GM23338 (cell line): ENCODE results near the gene MYF5. TPM values are rescaled to one million over a fixed set of nuclear protein-coding genes. Genes with fewer than 3 reads are reported as not detected.

Experiments used
- ATAC-seq: fragments of 200-7000 bp; cut with Tn5 transposase; 3 replicates; pipeline ENCODE4 v1.9.1; 2020
- DNase-seq: peaks from one replicate; pipeline ENCODE4 v3.0.0-alpha.2; 2015; ENCODE audit warnings: low spot score
- H2AFZ ChIP-seq: fragments of 200-600 bp; sonication (generic); 2 replicates; pipeline ENCODE4 v1.8.0; 2016; ENCODE audit warnings: antibody characterized with exemption, mild to moderate bottlenecking, moderate library complexity
- H3F3A ChIP-seq: fragments of 200-600 bp; sonication (generic); replicated peaks from 2 replicates; pipeline ENCODE4 v1.8.0; 2017; ENCODE audit warnings: antibody characterized with exemption, mixed run types, low read depth
- H3K27ac ChIP-seq: fragments of 200-600 bp; sonication (generic); 2 replicates; pipeline ENCODE4 v1.6.1; 2016; ENCODE audit warnings: low read depth
- H3K27me3 ChIP-seq: fragments of 200-600 bp; sonication (generic); 2 replicates; pipeline ENCODE4 v1.8.0; 2016; ENCODE audit warnings: mild to moderate bottlenecking, mixed run types, moderate library complexity; ENCODE audit not compliant: insufficient read depth
- H3K36me3 ChIP-seq: fragments of 200-600 bp; sonication (generic); 2 replicates; pipeline ENCODE4 v1.8.0; 2016; ENCODE audit warnings: mild to moderate bottlenecking; ENCODE audit not compliant: insufficient read depth
- H3K4me1 ChIP-seq: fragments of 200-600 bp; sonication (generic); 2 replicates; pipeline ENCODE4 v1.8.0; 2016; ENCODE audit warnings: mild to moderate bottlenecking, moderate library complexity; ENCODE audit not compliant: insufficient read depth
- H3K4me2 ChIP-seq: fragments of 200-600 bp; sonication (generic); 2 replicates; pipeline ENCODE4 v1.7.1; 2017; ENCODE audit warnings: mixed run types
- H3K4me3 ChIP-seq: fragments of 200-600 bp; sonication (generic); 2 replicates; pipeline ENCODE4 v1.6.1; 2016; ENCODE audit warnings: mixed run types
- H3K79me2 ChIP-seq: fragments of 200-600 bp; sonication (generic); replicated peaks from 2 replicates; pipeline ENCODE4 v1.8.0; 2017; ENCODE audit warnings: mild to moderate bottlenecking; ENCODE audit not compliant: insufficient read depth
- H3K9me2 ChIP-seq: fragments of 200-600 bp; sonication (generic); 2 replicates; pipeline ENCODE4 v1.8.0; 2017; ENCODE audit not compliant: insufficient read depth
- H4K20me1 ChIP-seq: fragments of 200-600 bp; sonication (generic); replicated peaks from 2 replicates; pipeline ENCODE4 v1.8.0; 2017; ENCODE audit warnings: mild to moderate bottlenecking; ENCODE audit not compliant: insufficient read depth
- H3K27ac Mint-ChIP-seq: 2 replicates; pipeline ENCODE4 v1.8.0; 2020; ENCODE audit warnings: inconsistent platforms, mild to moderate bottlenecking, moderate library complexity, mixed read lengths
- H3K27me3 Mint-ChIP-seq: 3 replicates; pipeline ENCODE4 v1.8.0; 2022; ENCODE audit warnings: low read depth, mild to moderate bottlenecking, moderate library complexity, mixed read lengths, inconsistent platforms; ENCODE audit not compliant: insufficient read depth, poor library complexity
- H3K36me3 Mint-ChIP-seq: 3 replicates; pipeline ENCODE4 v1.8.0; 2021; ENCODE audit warnings: low read depth, mild to moderate bottlenecking, inconsistent platforms, moderate library complexity, mixed read lengths
- H3K4me1 Mint-ChIP-seq: 3 replicates; pipeline ENCODE4 v1.8.0; 2020; ENCODE audit warnings: mild to moderate bottlenecking, inconsistent platforms, mixed read lengths
- H3K4me3 Mint-ChIP-seq: 3 replicates; pipeline ENCODE4 v1.8.0; 2021; ENCODE audit warnings: moderate library complexity, mild to moderate bottlenecking, inconsistent platforms, mixed read lengths
- H3K9me3 Mint-ChIP-seq: 3 replicates; pipeline ENCODE4 v1.8.0; 2020; ENCODE audit warnings: moderate library complexity, mild to moderate bottlenecking, inconsistent platforms, mixed read lengths
- CREB1 ChIP-seq: fragments of 250-450 bp; sonication (Bioruptor Pico); IDR thresholded peaks from 2 replicates; pipeline ENCODE4 v1.5.0; 2020; ENCODE audit warnings: low read depth, mild to moderate bottlenecking, moderate library complexity
- CTCF ChIP-seq, 2 experiments: fragments of 200-600 bp in 1 of 2; sonication (generic) in 1 of 2; conservative IDR thresholded peaks; 2 replicates each; pipeline versions ENCODE4 v1.5.1 to v1.6.1; 2016 to 2017; ENCODE audit warnings: antibody characterized with exemption in 2 of 2, low read depth in 2 of 2, mild to moderate bottlenecking in 2 of 2, moderate library complexity in 1 of 2
- ETS1 ChIP-seq: IDR thresholded peaks from 2 replicates; pipeline ENCODE4 v1.6.1; 2016; ENCODE audit warnings: antibody characterized with exemption
- EZH2 ChIP-seq: fragments of 200-600 bp; sonication (generic); IDR thresholded peaks from one replicate; pipeline ENCODE4 v1.8.0; 2017; ENCODE audit warnings: antibody characterized with exemption, mild to moderate bottlenecking, low read depth; ENCODE audit not compliant: unreplicated experiment
- EZH2phosphoT487 ChIP-seq: fragments of 200-600 bp; sonication (generic); IDR thresholded peaks from one replicate; pipeline ENCODE4 v1.8.1; 2018; ENCODE audit warnings: antibody characterized with exemption; ENCODE audit not compliant: unreplicated experiment
- JUNB ChIP-seq: IDR thresholded peaks from one replicate; pipeline ENCODE4 v1.6.1; 2016; ENCODE audit warnings: antibody characterized with exemption; ENCODE audit not compliant: unreplicated experiment
- NANOG ChIP-seq: IDR thresholded peaks from 2 replicates; pipeline ENCODE4 v1.6.1; 2016; ENCODE audit warnings: antibody characterized with exemption, borderline replicate concordance
- POLR2AphosphoS5 ChIP-seq: IDR thresholded peaks from 2 replicates; pipeline ENCODE4 v1.6.1; 2016; ENCODE audit warnings: antibody characterized with exemption, low read depth
- REST ChIP-seq: IDR thresholded peaks from one replicate; pipeline ENCODE4 v1.6.1; 2018; ENCODE audit warnings: antibody characterized with exemption; ENCODE audit not compliant: unreplicated experiment
- STAT1 ChIP-seq: IDR thresholded peaks from one replicate; pipeline ENCODE4 v1.6.1; 2016; ENCODE audit warnings: antibody characterized with exemption; ENCODE audit not compliant: unreplicated experiment
- ZNF114 ChIP-seq: fragments of 250-450 bp; sonication (Bioruptor Pico); IDR thresholded peaks from 2 replicates; pipeline ENCODE4 v1.5.0; 2020; ENCODE audit warnings: mild to moderate bottlenecking, moderate library complexity
- ZNF331 ChIP-seq: fragments of 250-450 bp; sonication (Bioruptor Pico); IDR thresholded peaks from 2 replicates; pipeline ENCODE4 v1.5.0; 2020; ENCODE audit warnings: low read depth, mild to moderate bottlenecking, moderate library complexity
- ZNF462 ChIP-seq: fragments of 250-450 bp; sonication (Bioruptor Pico); IDR thresholded peaks from 2 replicates; pipeline ENCODE4 v1.5.0; 2020; ENCODE audit warnings: mild to moderate bottlenecking, moderate library complexity
- polyA plus RNA-seq: library from polyadenylated mRNA; unstranded; fragments of >200 nt; fragmentation: Nextera tagmentation; extraction: Ambion mirVana; gene quantifications from 2 replicates; pipeline ENCODE4 v1.2.1, GENCODE V29; 2016
- total RNA-seq: library from RNA; depleted of rRNA; stranded (reverse); fragments of >200 nt; shearing (Covaris generic); gene quantifications from 2 replicates; pipeline ENCODE4 v1.2.3, GENCODE V29; 2014

MYF5 gene
- total and polyA plus RNA-seq, 2 experiments from 2014 or later, result not detected

GRCh38 chr12:80700327-80700726 lies 16.4 kb upstream of the MYF5 start:
- TF ChIP-seq EZH2 (no peak), ZNF114 (CRISPR knock-in tag) (no peak), REST (no peak), EZH2phosphoT487 (no peak), STAT1 (no peak), ZNF331 (CRISPR knock-in tag) (no peak), ZNF462 (CRISPR knock-in tag) (no peak), JUNB (no peak), CREB1 (CRISPR knock-in tag) (no peak), ETS1 (no peak), CTCF (conservative IDR thresholded peaks at IDR 0.05; ENCODE audit: low read depth in 2 of 2) (no peak), POLR2AphosphoS5 (no peak), NANOG (no peak)
- peaks cover 35% of the 10 kb centered on the region for H3K27me3 ChIP-seq
- no peak overlapping the region for H3K27ac ChIP-seq
- no peak overlapping the region for H3K4me3 ChIP-seq
- H3F3A ChIP-seq, result no peaks in the 10 kb centered on the region
- Mint-ChIP-seq H3K27me3 (peaks cover 8% of the 10 kb centered on the region), H3K4me3 (no peak overlapping the region), H3K4me1 (peaks cover 21% of the 10 kb centered on the region), H3K36me3 (no peaks in the 10 kb centered on the region), H3K9me3 (no peaks in the 10 kb centered on the region), H3K27ac (no peak overlapping the region)
- no peaks in the 10 kb centered on the region for H4K20me1 ChIP-seq
- H2AFZ ChIP-seq, result no peak overlapping the region
- H3K9me2 ChIP-seq, result no peaks in the 10 kb centered on the region
- H3K79me2 ChIP-seq, result no peaks in the 10 kb centered on the region
- H3K36me3 ChIP-seq, result no peaks in the 10 kb centered on the region
- DNase-seq, result no peak
- peaks cover 12% of the 10 kb centered on the region; the same call in 1 of the 2 replicates for H3K4me1 ChIP-seq
- no peak overlapping the region for H3K4me2 ChIP-seq
- ATAC-seq, result no peak
